ENCODE results near the gene APP.
"Not testable (repeated sequence)": the region's sequence is repeated elsewhere in the genome, so short reads cannot be mapped to it uniquely, and the experiment has no call there.

Gene APP

GRCh38 chr21:26013970-26014369 is 156.6 kb downstream of the APP start:
- no peak for DNase-seq

- not testable (repeated sequence) for DNase-seq
Measured at GRCh38 chr21:26012482-26012881, 158.1 kb downstream of the APP start.

- no peak for DNase-seq
Measured at GRCh38 chr21:26011292-26011940, 159.2 kb downstream of the APP start.

GRCh38 chr21:26007951-26008498 is 162.5 kb downstream of the APP start:
- DNase-seq = no peak

- no peak for DNase-seq
Measured at GRCh38 chr21:26005464-26005863, 165.1 kb downstream of the APP start.

- DNase-seq = no peak
Measured at GRCh38 chr21:26003404-26003803, 167.2 kb downstream of the APP start.

GRCh38 chr21:26001356-26001755 is 169.2 kb downstream of the APP start:
- DNase-seq = no peak

- peak in 1 of 4 experiments; percentile 6 for DNase-seq
Measured at GRCh38 chr21:25999921-26000582, 170.5 kb downstream of the APP start.

- DNase-seq = no peak
Measured at GRCh38 chr21:25997788-25998611, 172.6 kb downstream of the APP start.

GRCh38 chr21:25995278-25995677 is 175.3 kb downstream of the APP start:
- DNase-seq = no peak

GRCh38 chr21:25994758-25995163 is 175.8 kb downstream of the APP start:
- no peak for DNase-seq

- DNase-seq = no peak
Measured at GRCh38 chr21:25988738-25989137, 181.8 kb downstream of the APP start.

GRCh38 chr21:25987531-25987930 is 183.0 kb downstream of the APP start:
- no peak for DNase-seq

GRCh38 chr21:25986928-25987327 is 183.6 kb downstream of the APP start:
- DNase-seq = no peak

GRCh38 chr21:25985990-25986389 is 184.6 kb downstream of the APP start:
- DNase-seq = no peak

- DNase-seq = no peak
Measured at GRCh38 chr21:25984538-25984937, 186.0 kb downstream of the APP start.

- DNase-seq = no peak
Measured at GRCh38 chr21:25983745-25984144, 186.8 kb downstream of the APP start.

- no peak for DNase-seq
Measured at GRCh38 chr21:25980710-25981109, 189.9 kb downstream of the APP start.

GRCh38 chr21:25979845-25980616 is 190.5 kb downstream of the APP start:
- no peak for DNase-seq

GRCh38 chr21:25977068-25977611 is 193.4 kb downstream of the APP start:
- DNase-seq = no peak

GRCh38 chr21:25974964-25975363 is 195.6 kb downstream of the APP start:
- DNase-seq = no peak

- DNase-seq = no peak
Measured at GRCh38 chr21:25970254-25970930, 200.2 kb downstream of the APP start.
